ENCODE measurements around the gene TMPRSS3.

DNA sequence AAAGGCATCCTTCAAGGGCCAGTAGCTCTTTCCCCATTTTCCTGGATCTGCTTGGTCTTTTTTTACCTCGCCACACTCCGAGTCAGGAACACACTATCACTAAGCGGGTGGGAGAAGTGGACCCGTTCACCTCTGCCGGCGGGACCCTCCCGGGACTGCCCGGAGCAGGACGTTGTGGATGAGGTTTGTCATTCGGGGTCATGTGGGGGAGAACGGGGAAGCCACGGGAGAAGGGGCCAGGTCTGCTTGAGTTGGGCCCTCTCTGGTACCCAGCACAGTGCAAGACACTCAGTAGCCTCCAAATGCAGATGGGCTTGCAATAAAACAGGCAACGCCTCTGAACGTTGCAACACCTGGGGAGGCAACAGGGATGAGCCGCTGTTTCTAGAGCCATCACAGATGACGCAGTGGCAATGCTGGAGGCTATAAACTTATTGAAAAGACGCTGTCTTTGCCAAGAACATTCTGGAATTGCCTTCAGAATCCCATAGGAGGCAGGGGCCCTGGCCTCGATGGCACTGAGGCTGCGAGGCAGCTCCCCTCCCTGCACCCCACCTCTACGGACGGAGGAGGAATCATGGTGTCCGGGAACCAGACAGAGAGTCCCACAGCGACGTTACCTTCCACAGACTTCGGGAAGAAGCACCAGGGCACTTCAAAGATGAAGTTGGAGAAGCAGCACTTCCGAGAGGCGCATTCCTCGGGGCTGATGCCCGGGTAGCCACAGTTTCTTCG is 48.8 kb downstream of the TMPRSS3 start:
- TF ChIP-seq ISL1 (CRISPR knock-in tag; IDR thresholded peaks at IDR 0.05) (no peak), ARNTL (CRISPR knock-in tag; IDR thresholded peaks at IDR 0.05; ENCODE audit: borderline replicate concordance, low read depth) (no peak), OSR1 (CRISPR knock-in tag; IDR thresholded peaks at IDR 0.05) (no peak), RARB (CRISPR knock-in tag; IDR thresholded peaks at IDR 0.05) (no peak), ZNF565 (CRISPR knock-in tag; conservative IDR thresholded peaks at IDR 0.05; ENCODE audit: low read depth) (no peak), ZNF70 (CRISPR knock-in tag; IDR thresholded peaks at IDR 0.05) (no peak)
- TF ChIP-seq, protein P1, sequence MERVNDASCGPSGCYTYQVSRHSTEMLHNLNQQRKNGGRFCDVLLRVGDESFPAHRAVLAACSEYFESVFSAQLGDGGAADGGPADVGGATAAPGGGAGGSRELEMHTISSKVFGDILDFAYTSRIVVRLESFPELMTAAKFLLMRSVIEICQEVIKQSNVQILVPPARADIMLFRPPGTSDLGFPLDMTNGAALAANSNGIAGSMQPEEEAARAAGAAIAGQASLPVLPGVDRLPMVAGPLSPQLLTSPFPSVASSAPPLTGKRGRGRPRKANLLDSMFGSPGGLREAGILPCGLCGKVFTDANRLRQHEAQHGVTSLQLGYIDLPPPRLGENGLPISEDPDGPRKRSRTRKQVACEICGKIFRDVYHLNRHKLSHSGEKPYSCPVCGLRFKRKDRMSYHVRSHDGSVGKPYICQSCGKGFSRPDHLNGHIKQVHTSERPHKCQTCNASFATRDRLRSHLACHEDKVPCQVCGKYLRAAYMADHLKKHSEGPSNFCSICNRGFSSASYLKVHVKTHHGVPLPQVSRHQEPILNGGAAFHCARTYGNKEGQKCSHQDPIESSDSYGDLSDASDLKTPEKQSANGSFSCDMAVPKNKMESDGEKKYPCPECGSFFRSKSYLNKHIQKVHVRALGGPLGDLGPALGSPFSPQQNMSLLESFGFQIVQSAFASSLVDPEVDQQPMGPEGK (CRISPR knock-in tag; IDR thresholded peaks at IDR 0.05; ENCODE audit: borderline replicate concordance), result no peak
- TF ChIP-seq, protein P2, sequence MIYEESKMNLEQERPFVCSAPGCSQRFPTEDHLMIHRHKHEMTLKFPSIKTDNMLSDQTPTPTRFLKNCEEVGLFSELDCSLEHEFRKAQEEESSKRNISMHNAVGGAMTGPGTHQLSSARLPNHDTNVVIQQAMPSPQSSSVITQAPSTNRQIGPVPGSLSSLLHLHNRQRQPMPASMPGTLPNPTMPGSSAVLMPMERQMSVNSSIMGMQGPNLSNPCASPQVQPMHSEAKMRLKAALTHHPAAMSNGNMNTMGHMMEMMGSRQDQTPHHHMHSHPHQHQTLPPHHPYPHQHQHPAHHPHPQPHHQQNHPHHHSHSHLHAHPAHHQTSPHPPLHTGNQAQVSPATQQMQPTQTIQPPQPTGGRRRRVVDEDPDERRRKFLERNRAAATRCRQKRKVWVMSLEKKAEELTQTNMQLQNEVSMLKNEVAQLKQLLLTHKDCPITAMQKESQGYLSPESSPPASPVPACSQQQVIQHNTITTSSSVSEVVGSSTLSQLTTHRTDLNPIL (CRISPR knock-in tag; IDR thresholded peaks at IDR 0.05; ENCODE audit: low read depth), result no peak
